Fibroblast of gingiva (primary cell): ENCODE measurements around the gene CCZ1.
"Not testable (repeated sequence)": the region's sequence is repeated elsewhere in the genome, so short reads cannot be mapped to it uniquely, and the experiment has no call there.

Experiments used
- DNase-seq: peaks from one replicate; pipeline ENCODE4 v3.0.0-alpha.2; 2011; ENCODE audit warnings: low read depth

CCZ1 gene

DNA sequence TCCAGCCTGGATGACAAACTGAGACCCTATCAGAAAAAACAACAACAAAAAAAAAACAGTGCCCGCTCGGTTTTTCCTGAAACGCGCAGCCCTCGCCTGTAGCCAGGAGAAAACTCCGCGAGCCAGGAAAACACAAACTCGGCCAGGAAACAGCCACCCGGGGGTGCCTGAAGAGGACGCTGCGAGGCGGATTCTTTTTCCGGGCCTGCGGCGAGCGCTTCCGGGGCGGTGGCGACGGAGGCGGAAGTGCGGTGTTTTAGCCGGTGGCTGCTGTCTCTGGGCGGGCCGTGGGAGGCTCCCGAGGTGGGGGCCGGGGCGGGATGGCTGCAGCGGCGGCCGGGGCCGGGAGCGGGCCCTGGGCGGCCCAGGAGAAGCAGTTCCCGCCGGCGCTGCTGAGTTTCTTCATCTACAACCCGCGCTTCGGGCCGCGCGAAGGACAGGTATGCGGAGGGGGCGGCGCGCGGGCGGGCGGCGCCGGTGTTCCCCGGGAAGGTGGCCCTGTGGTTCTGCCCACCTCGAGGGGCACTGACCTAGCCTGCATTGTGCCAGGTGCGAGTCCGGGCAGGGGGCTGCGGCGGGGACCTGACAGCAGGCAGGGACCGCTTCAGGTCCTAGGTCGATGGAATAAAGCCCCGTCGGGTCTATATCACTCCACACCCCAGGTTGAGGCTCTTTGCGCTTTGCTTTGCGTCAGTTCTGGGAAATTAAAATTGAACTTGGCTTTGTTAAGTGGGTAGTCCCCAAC lies at the start of gene CCZ1:
Gene CCZ1 (plus strand): TSS at position 254 of the 745 bp plus-strand sequence. CDS start 67 bp downstream, at position 321.
- DNase-seq: peak; percentile 4

DNA sequence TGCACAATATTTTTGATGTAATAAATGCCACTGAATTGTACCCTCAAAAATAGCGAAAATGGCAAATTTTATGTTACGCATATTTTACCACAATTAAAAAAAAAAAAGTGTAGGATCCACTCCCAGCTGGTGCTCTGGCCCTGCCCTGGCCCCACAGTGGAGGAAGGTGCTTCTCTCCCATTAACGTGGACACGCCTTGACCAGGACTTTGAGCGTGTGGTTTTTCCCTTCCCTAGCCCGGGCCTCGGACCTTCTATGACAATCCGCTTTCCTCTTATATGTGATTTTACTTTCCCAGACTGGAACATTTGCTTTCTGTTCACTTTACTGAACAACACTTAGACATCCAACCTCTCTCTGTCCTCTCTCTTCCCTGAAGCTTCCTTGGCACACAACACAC lies 47.6 kb upstream of the CCZ1 start:
- DNase-seq: no peak

DNA sequence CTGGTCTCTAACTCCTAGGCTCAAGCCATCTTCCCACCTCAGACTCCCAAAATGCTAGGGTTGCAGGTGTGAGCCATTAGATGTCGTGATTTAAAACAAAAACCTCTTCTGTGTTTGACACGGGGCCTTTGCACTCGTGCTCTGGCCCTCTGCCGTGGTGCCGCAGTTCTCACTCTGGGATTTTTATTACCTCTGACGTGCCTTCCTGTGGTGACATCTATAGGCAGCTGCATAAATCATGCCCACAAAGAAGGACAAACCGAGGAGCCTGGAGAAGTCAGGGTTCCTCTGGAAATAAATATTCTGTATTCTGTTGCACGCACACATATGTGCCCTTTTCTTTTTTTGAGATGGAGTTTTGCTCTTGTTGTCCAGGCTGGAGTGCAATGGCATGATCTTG lies 43.8 kb upstream of the CCZ1 start:
- DNase-seq: no peak

GRCh38 chr7:5857041-5857575 lies 41.4 kb upstream of the CCZ1 start:
- DNase-seq: not testable (repeated sequence)

GRCh38 chr7:5858494-5858893 lies 40.0 kb upstream of the CCZ1 start:
- DNase-seq: not testable (repeated sequence)

- not testable (repeated sequence) for DNase-seq
Observed at GRCh38 chr7:5861281-5861680, 37.3 kb upstream of the CCZ1 start.

GRCh38 chr7:5862753-5863366 lies 35.7 kb upstream of the CCZ1 start:
- not testable (repeated sequence) for DNase-seq

- not testable (repeated sequence) for DNase-seq
Observed at GRCh38 chr7:5865279-5865931, 33.1 kb upstream of the CCZ1 start.

DNA sequence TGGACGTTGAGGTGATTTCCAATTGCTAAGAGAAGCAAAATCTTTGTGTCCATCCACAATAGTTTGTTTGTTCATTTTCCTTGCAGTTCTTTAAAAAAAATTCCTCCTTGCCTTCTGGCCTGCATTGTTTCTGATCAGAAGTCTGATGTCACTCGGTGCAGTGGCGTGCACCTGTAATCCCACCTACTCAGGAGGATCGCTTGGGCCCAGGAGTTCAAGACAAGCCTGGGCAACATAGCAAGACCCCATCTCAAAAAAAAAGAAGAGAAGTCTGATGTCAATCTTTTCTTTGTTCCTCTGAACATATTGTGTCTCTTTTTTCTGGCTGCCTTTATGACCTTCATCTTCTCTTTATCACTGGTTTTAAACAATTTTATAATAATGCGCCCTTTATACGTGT lies 31.5 kb upstream of the CCZ1 start:
- no peak for DNase-seq

GRCh38 chr7:5868928-5869341 lies 29.6 kb upstream of the CCZ1 start:
- DNase-seq: not testable (repeated sequence)

DNA sequence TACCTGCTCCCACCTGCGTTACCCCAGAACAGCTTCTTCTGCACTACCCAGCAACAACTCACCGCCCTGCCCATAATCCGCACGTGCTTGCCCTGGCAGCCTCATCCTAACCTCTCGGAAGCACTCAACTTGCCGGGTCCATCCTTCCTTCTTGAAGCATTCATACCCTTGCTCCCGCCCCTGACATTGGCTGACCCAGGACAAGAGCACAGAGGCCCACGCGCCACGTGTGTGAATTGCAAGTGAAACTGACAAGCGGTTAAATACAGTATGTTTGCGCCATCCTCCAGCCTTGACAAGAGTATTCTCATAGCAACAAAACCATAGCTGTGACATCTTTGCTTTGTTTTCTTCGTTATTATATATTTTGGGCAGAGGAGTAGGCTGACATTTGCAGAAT lies 28.8 kb upstream of the CCZ1 start:
- DNase-seq: no peak

DNA sequence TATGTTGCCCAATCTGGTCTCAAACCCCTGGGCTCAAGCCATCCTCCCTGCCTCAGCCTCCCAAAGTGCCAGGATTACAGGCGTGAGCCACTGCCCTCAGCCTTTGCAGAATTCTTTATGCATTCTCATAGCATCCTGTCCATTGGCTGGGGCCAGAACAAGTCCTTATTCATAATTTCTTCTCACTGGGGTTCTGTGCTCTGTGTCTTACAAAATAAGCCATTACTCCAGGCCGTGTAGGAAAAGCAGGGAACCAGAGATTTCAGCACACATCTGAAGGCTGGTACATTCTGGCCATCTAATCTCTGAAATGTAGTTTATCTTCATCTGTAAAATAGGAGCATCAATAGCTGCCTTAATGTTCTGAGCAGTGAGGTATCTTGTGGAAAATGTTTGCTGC lies 28.2 kb upstream of the CCZ1 start:
- no peak for DNase-seq

- no peak for DNase-seq
Observed at GRCh38 chr7:5872326-5872725, 26.2 kb upstream of the CCZ1 start.

- not testable (repeated sequence) for DNase-seq
Observed at GRCh38 chr7:5879591-5879990, 18.9 kb upstream of the CCZ1 start.

GRCh38 chr7:5880106-5880505 lies 18.4 kb upstream of the CCZ1 start:
- DNase-seq: not testable (repeated sequence)

DNA sequence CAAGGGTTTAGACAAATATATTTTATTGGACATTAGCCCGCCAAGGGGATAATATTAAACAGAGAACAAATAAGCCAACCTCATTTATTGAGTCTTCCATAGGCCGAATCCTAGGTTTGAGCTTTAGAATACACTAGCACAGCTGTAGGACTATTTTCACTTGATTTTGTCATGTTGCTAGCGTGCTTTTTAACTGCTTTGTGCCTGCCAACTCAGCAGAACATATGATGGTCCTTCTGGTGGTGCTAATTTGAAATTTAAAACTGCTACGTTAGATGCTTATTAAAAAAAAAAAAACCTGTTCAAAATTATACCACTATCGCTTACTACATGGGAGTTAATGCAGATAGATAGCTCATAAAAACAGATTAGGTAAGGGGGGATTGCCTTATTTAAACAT lies 14.1 kb upstream of the CCZ1 start:
- DNase-seq: not testable (repeated sequence)

- DNase-seq: not testable (repeated sequence)
Observed at GRCh38 chr7:5888021-5888420, 10.5 kb upstream of the CCZ1 start.

DNA sequence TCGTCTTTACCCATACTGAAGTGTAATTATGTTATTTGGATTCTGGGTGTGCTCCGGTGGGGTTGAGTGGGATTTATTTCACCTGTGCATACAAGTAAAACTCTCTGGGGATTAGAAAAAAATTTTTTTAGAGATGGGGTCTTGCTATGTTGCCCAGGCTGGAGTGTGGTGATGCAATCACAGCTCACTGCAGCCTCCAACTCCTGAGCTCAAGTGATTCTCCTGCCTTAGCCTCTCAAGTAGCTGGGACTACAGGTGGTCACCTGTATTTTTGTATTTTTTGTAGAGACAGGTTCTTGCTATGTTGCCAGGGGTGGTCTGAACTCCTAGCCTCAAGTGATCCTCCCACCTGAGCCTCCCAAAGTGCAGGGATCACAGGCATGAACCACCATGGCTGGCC lies 8.3 kb upstream of the CCZ1 start:
- DNase-seq: not testable (repeated sequence)

DNA sequence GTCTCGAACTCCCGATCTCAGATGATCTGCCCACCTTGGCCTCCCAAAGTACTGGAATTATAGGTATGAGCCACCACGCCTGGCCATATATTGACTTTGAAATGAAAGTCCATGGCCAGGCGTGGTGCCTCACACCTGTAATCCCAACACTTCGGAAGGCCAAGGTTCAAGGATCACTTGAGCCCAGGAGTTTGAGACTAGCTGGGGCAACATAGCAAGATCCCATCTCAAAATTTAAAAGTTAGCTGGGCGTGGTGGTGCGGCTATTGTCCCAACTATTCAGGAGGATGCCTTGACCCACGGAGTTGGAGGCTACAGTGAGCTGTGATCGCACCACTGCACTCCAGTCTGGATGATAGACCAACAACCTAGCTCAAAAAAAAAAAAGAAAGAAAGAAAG lies 6.0 kb upstream of the CCZ1 start:
- no peak for DNase-seq

GRCh38 chr7:5897369-5897919 lies 1.1 kb upstream of the CCZ1 start:
- DNase-seq: not testable (repeated sequence)

- not testable (repeated sequence) for DNase-seq
Observed at GRCh38 chr7:5903002-5903401, 4.5 kb downstream of the CCZ1 start.

GRCh38 chr7:5904726-5905125 lies 6.2 kb downstream of the CCZ1 start:
- not testable (repeated sequence) for DNase-seq
